Stimulated activated naive CD8-positive, alpha-beta T cell treated with anti-CD3 and anti-CD28 coated beads, Interleukin-15, amount 100 ng/mL, for 72 hours (primary cell): ENCODE measurements around the gene ACE.

Experiments
- ATAC-seq: fragments of 150-1000 bp; cut with Tn5 transposase; 2 replicates; pipeline ENCODE4 v1.10.0; 2021; ENCODE audit warnings: mild to moderate bottlenecking, moderate library complexity
- DNase-seq, 2 donors: peaks; one replicate each; pipeline ENCODE4 v3.0.0; 2021 to 2022
- H3K27ac Mint-ChIP-seq, 2 donors: one replicate each; pipeline ENCODE4 v1.8.0; 2022; ENCODE audit warnings: mild to moderate bottlenecking in 2 of 2, mixed read lengths in 2 of 2, moderate library complexity in 2 of 2
- H3K27me3 Mint-ChIP-seq: one replicate; pipeline ENCODE4 v1.8.0; 2022; ENCODE audit warnings: mixed read lengths
- H3K4me1 Mint-ChIP-seq: one replicate; pipeline ENCODE4 v1.8.0; 2022; ENCODE audit warnings: mild to moderate bottlenecking, mixed read lengths
- H3K4me3 Mint-ChIP-seq, 2 donors: one replicate each; pipeline ENCODE4 v1.8.0; 2022; ENCODE audit warnings: mild to moderate bottlenecking in 2 of 2, mixed read lengths in 2 of 2, moderate library complexity in 1 of 2
- H3K9me3 Mint-ChIP-seq, 2 donors: one replicate each; pipeline ENCODE4 v1.8.0; 2022; ENCODE audit warnings: mixed read lengths in 2 of 2

ACE gene

DNA sequence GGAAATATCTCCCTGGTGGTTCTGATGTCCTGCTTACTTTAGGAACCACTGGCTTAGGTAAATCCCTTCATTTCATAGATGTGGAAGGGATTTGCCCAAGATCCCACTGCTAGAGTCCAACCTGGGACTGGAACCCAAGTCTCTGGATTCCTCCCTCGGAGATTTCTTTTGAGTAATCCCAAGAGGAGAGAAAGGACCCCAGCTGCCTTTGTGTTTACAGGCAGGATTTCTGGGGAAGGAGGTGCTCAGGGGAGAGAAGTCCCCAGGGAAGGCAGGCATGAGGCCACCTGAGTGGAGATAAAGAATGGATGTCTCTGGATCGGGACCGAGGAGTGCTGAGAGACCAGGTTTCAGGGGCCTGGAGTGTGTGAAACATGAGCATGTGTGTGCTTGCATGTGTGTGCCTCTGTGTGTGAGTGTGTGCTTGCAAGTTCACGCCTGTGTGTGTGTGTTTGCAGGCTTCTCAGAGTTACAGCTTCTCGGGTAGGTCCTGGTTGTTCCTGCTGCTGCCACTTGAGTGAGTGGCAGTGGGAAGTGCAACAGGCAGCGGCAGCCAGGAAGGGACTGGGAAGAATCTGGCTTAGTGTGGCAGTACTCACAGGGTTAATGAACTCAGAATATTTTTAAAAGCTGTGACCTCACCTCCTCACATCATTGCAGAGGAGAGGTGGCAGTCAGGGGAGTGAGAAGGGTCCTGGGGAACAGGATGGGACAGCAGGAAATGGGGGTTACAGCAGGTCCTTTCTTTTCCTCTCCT lies 48.5 kb downstream of the ACE start:
- ATAC-seq (no peak), DNase-seq (no peak)
- Mint-ChIP-seq H3K4me1 (peaks cover 11% of the 10 kb centered on the region), H3K27me3 (peaks cover 50% of the 10 kb centered on the region), H3K4me3 (no peak overlapping the region), H3K9me3 (no peaks in the 10 kb centered on the region), H3K27ac (no peak overlapping the region)

DNA sequence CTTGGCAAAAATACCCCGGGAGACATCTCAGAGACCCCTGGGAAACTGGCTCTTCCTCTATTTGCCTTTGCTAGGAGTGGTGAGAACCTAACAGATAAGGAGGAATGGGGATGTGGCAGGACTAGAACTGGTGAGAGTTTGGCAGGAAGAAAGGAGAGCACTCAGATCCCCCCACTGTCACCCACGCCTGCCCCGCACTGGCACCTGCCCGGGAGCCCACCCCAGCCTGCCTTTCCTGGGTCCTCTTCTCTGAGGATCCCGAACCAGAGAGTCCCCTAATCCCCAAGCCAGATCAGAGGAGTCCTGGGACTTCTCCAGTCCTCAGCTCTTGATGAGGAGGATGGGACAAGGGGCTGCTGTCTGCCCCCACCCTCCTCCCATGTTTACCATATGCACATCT lies 50.0 kb downstream of the ACE start:
- no peaks in the 10 kb centered on the region for H3K9me3 Mint-ChIP-seq
- ATAC-seq (no peak), DNase-seq (no peak)
- peaks cover 11% of the 10 kb centered on the region for H3K4me1 Mint-ChIP-seq
- H3K27me3 Mint-ChIP-seq: peaks cover 35% of the 10 kb centered on the region
- no peak overlapping the region for H3K4me3 Mint-ChIP-seq
- H3K27ac Mint-ChIP-seq: peak overlapping the region in 1 of 2 donors; percentile 9

DNA sequence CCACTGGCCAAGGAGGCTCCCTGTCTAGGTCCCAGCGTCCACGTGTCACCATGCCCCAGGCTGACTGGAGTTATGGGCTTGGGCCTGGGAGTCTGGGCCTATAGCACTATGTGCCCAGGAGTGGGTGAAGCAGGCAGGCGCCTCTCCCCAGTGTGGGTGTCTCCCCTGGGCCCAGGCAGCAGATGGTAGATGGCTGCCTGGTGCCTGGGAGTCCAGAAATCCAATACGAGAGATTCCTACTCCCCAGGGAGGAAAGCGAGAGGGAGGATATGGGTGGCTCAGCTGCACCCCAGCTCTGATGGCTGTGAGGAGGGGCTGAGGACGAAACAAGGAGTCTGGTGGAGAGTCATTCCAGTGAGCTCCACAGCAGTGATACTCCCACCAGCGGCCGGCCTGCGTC lies 51.3 kb downstream of the ACE start:
- H3K9me3 Mint-ChIP-seq: no peaks in the 10 kb centered on the region
- H3K27ac Mint-ChIP-seq: no peak overlapping the region
- no peak overlapping the region for H3K4me3 Mint-ChIP-seq

DNA sequence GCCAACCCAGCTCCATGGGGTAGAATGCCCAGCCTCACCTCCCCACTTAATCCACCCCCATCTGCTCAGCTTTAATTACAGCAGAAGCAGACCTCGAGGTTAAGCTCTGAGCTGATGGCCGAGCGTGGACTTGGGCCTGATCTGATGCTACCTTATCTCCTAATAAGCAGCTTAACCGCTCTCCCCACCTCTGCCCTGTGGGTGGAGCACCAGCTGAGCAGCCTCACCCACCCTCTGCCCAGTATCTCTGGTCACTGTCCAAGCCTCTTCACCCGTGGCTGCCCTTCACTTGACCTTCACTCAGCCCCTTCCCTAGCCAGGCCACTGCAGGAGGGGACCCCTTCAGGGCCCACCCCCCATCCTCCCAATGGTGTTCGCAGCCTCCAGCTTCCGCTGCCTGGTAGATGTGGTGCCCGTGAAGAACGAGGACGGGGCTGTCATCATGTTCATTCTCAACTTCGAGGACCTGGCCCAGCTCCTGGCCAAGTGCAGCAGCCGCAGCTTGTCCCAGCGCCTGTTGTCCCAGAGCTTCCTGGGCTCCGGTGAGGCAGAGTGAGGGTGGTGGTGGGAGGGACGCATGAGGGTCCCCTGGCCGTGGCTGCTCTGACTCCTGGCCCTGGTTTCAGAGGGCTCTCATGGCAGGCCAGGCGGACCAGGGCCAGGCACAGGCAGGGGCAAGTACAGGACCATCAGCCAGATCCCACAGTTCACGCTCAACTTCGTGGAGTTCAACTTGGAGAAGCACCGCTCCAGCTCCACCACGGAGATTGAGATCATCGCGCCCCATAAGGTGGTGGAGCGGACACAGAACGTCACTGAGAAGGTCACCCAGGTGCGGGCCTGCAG lies 53.1 kb downstream of the ACE start:
- Mint-ChIP-seq H3K27ac (no peak overlapping the region), H3K4me3 (no peak overlapping the region), H3K9me3 (no peaks in the 10 kb centered on the region), H3K27me3 (peaks cover 10% of the 10 kb centered on the region), H3K4me1 (no peaks in the 10 kb centered on the region)
- ATAC-seq: no peak
- no peak for DNase-seq

More for the DNA sequence above, 51.3 kb downstream of the ACE start:
- ATAC-seq: no peak
- Mint-ChIP-seq H3K4me1 (peaks cover 11% of the 10 kb centered on the region), H3K27me3 (peaks cover 28% of the 10 kb centered on the region)
- no peak for DNase-seq

DNA sequence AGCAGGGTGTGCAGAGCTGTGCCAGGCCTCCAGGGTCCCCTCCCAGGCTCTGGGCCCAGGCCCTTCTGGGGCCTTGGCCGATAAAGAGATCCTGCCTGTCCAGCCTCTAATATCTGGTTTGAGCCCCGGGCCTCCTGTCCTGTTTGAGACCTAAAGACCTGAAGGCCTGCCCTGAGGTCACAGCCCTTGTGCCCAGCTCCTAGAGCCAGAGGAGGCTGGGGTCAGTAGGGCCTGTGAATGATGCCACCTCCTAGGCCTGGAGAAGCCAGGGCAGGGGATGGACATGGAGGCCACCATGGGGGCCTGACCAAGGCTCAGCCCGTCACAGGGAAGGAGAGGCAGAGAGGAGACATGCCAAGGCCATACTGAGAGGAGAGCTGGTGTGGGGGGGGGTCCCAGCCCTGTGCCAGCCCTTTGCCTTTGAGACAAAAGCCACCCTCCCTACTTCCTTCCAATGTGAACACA lies 53.7 kb downstream of the ACE start:
- ATAC-seq: no peak
- no peak overlapping the region for H3K27ac Mint-ChIP-seq

DNA sequence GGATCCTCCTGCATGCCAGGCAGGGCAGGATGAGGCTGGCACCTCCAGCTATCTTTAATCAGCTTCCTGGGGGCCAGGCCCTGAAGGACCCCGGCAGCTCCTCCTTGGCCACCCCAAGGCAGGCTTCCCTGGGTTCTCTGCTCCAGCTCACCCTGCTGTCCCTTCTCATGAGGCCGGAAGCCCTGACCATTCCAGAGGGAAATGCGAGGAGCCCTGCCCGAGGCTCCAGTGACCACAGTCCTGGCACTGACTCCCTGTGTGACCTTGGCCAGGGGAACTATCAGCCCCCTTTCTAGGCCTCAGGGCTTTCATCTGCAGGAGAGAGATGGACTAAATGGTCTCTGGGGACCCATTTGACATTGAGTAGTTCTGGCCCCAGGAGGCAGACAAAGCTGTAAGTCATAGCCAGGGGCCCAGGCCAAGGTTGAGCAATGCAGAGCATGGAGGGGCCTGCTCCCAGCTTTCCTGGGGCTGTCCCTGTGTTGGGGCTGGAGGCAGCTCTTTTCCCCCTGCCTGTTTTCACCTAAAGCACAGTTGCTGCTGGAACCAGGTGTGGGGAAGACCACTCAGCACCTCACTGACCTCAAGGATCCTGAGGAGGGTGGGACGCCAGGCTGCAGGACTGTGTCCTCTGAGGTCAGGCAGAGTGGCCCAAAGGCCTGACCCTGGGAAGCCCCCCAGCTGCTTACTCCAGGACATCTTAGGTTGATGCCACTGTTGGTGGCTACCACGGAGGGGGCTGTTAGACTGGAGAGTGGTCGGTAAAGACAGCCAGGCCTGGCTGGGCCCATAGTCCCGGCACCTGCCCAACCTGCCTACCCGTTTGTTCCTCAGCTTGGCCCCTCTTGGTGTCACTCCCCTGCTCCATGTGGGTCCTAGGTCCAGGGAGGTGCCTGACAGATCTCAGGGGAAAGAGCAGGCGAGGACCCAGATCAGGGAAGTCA lies 54.4 kb downstream of the ACE start:
- Mint-ChIP-seq H3K4me3 (no peak overlapping the region), H3K27me3 (no peaks in the 10 kb centered on the region), H3K9me3 (no peaks in the 10 kb centered on the region), H3K4me1 (no peaks in the 10 kb centered on the region), H3K27ac (no peak overlapping the region)
- no peak for DNase-seq
- no peak for ATAC-seq

More for the DNA sequence above, 53.7 kb downstream of the ACE start:
- Mint-ChIP-seq H3K27me3 (peaks cover 4% of the 10 kb centered on the region), H3K4me1 (no peaks in the 10 kb centered on the region), H3K9me3 (no peaks in the 10 kb centered on the region), H3K4me3 (no peak overlapping the region)
- no peak for DNase-seq

DNA sequence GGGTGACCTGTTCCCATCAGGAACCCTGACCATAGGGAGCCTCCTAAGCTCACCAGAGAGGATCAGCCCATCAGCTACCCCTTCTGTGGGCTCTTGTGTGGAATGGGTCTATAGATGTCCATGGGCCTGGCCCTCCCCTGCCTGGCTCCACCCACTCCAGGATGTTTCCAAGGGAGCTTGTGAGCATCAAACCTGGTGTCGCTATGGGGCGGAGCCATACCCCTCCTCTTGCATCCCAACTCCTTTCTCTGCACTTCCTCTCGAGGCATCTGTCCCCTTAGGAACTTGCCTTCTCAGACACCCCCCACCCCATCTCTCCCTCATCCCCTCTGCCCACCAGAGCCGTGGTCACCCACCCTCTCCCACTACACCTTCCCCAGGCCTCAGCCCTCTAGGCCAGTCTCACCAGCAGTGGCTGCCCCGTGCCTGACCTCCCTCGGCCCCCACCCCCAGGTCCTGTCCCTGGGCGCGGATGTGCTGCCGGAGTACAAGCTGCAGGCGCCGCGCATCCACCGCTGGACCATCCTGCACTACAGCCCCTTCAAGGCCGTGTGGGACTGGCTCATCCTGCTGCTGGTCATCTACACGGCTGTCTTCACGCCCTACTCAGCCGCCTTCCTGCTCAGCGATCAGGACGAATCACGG lies 56.7 kb downstream of the ACE start:
- H3K4me1 Mint-ChIP-seq: peaks cover 4% of the 10 kb centered on the region

DNA sequence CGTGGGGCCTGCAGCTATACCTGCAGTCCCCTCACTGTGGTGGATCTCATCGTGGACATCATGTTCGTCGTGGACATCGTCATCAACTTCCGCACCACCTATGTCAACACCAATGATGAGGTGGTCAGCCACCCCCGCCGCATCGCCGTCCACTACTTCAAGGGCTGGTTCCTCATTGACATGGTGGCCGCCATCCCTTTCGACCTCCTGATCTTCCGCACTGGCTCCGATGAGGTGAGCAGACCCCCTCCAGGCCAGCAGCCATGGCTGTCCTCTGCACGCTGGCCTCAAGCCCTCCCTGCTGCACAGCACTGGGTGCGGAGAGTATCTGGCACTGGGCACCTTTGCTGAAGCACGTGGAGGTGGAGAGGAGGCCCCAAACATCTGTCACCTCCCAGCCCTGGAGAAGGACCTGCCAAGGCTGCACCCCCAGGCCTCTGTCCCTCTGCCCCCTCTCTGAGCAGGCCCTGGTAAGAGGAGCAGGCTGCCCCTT lies 57.3 kb downstream of the ACE start:
- Mint-ChIP-seq H3K4me3 (no peak overlapping the region), H3K27me3 (peaks cover 24% of the 10 kb centered on the region), H3K27ac (no peak overlapping the region), H3K9me3 (no peaks in the 10 kb centered on the region), H3K4me1 (peaks cover 6% of the 10 kb centered on the region)
- ATAC-seq (no peak), DNase-seq (no peak)

More for the DNA sequence above, 56.7 kb downstream of the ACE start:
- peaks cover 18% of the 10 kb centered on the region for H3K27me3 Mint-ChIP-seq
- no peak for ATAC-seq
- DNase-seq: no peak
- H3K4me3 Mint-ChIP-seq: no peak overlapping the region
- no peak overlapping the region for H3K27ac Mint-ChIP-seq
- H3K9me3 Mint-ChIP-seq: no peaks in the 10 kb centered on the region

DNA sequence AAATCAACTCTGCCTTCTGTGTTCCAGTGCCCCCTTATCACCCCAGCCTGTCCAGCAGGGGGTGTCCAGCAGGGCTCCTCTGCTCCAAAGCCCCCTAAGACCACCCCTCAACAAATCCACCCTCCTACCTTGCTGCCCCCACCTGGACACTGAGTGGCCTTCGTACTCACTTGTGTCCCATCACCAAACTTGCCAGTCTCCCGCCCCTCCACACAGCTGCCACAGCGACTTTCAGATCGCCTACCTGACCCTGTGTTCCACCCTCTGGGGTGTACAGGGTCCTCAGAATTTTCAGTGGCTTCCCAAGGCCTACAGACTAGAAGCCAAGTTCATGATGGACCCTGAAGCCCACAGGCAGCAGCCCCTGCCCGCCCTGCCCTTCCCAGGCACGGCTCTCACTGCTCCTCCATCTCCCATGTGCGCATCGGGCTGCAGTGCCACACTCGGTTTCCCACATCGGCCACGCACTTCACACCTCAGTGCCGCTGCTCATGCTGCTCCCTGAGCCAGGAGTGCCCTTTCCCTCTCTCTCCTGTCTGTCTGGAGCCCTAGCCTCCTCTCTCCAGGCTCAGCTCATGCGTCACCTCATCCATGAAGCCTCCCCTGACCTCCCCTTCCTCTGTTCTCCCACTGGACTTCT lies 58.1 kb downstream of the ACE start:
- no peak overlapping the region for H3K4me3 Mint-ChIP-seq
- peaks cover 6% of the 10 kb centered on the region for H3K4me1 Mint-ChIP-seq
- H3K27ac Mint-ChIP-seq: no peak overlapping the region
- H3K27me3 Mint-ChIP-seq: peaks cover 32% of the 10 kb centered on the region
- ATAC-seq (no peak), DNase-seq (no peak)
- H3K9me3 Mint-ChIP-seq: no peaks in the 10 kb centered on the region

DNA sequence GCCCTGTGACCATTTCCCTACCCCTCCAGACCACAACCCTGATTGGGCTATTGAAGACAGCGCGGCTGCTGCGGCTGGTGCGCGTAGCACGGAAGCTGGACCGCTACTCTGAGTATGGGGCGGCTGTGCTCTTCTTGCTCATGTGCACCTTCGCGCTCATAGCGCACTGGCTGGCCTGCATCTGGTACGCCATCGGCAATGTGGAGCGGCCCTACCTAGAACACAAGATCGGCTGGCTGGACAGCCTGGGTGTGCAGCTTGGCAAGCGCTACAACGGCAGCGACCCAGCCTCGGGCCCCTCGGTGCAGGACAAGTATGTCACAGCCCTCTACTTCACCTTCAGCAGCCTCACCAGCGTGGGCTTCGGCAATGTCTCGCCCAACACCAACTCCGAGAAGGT lies 58.8 kb downstream of the ACE start:
- Mint-ChIP-seq H3K4me3 (no peak overlapping the region), H3K4me1 (peaks cover 6% of the 10 kb centered on the region), H3K9me3 (no peaks in the 10 kb centered on the region), H3K27ac (no peak overlapping the region), H3K27me3 (peaks cover 39% of the 10 kb centered on the region)
- DNase-seq (no peak), ATAC-seq (no peak)

DNA sequence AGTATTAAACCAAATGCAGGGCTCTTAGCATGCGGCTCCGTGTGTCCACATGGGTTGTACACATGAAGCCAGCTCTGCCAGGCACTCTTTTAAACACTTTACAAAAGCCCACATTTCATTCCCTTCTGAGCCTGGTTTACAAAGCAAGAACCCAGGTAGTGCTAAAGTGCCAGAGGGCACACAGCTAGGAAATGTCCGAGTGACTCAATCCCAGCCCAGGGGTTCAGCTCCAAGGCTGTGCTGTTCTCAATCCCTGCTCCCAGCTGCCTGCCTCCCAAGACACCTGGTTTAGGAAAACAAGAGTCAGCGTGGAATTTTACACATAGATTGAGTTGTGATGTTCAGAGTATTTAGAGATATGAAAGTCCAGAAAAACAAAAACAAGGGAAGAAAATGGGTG lies 60.1 kb downstream of the ACE start:
- Mint-ChIP-seq H3K27ac (no peak overlapping the region), H3K4me3 (no peak overlapping the region), H3K27me3 (peaks cover 46% of the 10 kb centered on the region), H3K9me3 (no peaks in the 10 kb centered on the region), H3K4me1 (peaks cover 6% of the 10 kb centered on the region)
- ATAC-seq: no peak
- no peak for DNase-seq

DNA sequence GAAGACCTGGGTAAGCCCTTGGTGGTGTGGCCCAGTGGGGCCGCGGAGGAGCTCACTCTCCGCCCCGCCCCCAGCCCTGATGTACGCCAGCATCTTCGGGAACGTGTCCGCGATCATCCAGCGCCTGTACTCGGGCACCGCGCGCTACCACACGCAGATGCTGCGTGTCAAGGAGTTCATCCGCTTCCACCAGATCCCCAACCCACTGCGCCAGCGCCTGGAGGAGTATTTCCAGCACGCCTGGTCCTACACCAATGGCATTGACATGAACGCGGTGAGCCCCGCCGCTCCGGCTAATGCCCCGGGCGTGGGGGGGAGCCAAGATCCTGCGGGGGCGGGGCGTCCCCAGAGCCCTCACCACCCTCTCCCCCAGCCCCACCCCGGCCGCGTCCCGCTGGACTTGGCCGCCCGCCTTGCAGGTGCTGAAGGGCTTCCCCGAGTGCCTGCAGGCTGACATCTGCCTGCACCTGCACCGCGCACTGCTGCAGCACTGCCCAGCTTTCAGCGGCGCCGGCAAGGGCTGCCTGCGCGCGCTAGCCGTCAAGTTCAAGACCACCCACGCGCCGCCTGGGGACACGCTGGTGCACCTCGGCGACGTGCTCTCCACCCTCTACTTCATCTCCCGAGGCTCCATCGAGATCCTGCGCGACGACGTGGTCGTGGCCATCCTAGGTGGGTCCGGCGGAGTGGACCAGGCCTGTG lies 61.3 kb downstream of the ACE start:
- DNase-seq: peak in 1 of 2 donors; percentile 21
- Mint-ChIP-seq H3K4me1 (peaks cover 6% of the 10 kb centered on the region), H3K4me3 (peak overlapping the region; percentile 27 to 63), H3K27ac (no peak overlapping the region), H3K9me3 (no peaks in the 10 kb centered on the region), H3K27me3 (peaks cover 46% of the 10 kb centered on the region)
- ATAC-seq: peak; percentile 57

DNA sequence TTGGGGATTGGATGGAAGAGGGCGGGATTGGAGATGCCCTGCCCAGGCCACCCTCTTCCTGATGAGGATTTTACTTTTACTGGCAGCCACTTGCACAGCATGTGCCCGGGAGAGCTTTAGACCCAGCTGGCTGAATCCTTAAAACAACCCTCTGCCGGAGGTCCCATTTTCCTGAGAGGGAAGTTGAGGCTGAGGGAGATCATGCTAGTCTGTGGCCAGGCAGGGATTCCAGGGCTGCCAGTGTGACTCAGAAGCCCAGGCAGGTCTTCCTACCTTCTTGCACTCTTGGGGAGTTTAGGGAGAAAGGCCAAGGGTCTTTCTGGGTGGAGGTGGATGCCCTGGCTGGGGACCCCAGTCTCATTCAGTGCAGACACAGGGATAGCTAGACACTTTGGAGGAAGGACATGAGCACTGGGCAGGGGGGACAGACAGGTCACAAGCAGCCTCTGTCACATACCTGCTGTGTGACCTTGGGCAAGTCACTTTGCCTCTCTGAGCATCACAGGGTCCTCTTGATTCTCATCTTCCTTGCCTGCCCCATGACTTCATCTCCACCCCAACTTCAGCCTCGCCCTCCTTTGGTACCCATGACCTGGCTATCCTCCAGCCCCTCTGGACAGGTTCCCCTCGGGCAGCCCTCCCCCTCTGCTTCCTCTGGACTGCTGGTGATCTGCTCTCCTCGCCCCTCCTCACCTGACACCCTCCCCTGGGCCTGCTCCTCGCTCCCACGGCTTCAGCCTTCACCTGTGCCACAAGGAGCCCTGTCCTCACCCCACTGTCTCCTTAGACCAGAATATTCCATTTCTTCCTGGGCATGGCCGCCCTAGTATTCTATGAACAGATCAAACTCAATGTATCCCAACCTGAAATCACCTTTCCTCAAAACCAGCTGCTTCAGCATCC lies 62.1 kb downstream of the ACE start:
- no peak for ATAC-seq
- H3K4me1 Mint-ChIP-seq: peaks cover 6% of the 10 kb centered on the region
- H3K9me3 Mint-ChIP-seq: no peaks in the 10 kb centered on the region
- peaks cover 46% of the 10 kb centered on the region for H3K27me3 Mint-ChIP-seq
- H3K4me3 Mint-ChIP-seq: peak overlapping the region; percentile 27 to 63
- DNase-seq: no peak
- H3K27ac Mint-ChIP-seq: no peak overlapping the region
